Measurements from ENCODE around the gene C21orf91. TPM values are rescaled to one million over a fixed set of nuclear protein-coding genes. Genes with fewer than 3 reads are reported as not detected.

C21orf91 gene
- total and polyA plus RNA-seq, 2 experiments from 2014 or later, result 10.9 to 20.0 TPM

- TF ChIP-seq ZNF462 (CRISPR knock-in tag; IDR thresholded peaks at IDR 0.05) (no peak), NANOG (IDR thresholded peaks at IDR 0.05; ENCODE audit: borderline replicate concordance) (no peak), ZNF114 (CRISPR knock-in tag; IDR thresholded peaks at IDR 0.05) (no peak), ZNF331 (CRISPR knock-in tag; IDR thresholded peaks at IDR 0.05; ENCODE audit: low read depth) (no peak), EZH2phosphoT487 (IDR thresholded peaks at IDR 0.05; ENCODE audit: unreplicated experiment) (no peak), STAT1 (IDR thresholded peaks at IDR 0.05; ENCODE audit: unreplicated experiment) (no peak), POLR2AphosphoS5 (IDR thresholded peaks at IDR 0.05; ENCODE audit: low read depth) (no peak), JUNB (IDR thresholded peaks at IDR 0.05; ENCODE audit: unreplicated experiment) (no peak), EZH2 (IDR thresholded peaks at IDR 0.05; ENCODE audit: low read depth, unreplicated experiment) (no peak), ETS1 (IDR thresholded peaks at IDR 0.05) (no peak)
Observed at GRCh38 chr21:17859661-17860060, 40.5 kb upstream of the C21orf91 start (continued).

GRCh38 chr21:17858747-17859146 lies 39.6 kb upstream of the C21orf91 start:
- Histone ChIP-seq H3K79me2 (replicated peaks; ENCODE audit: insufficient read depth) (no peaks in the 10 kb centered on the region), H2AFZ (no peak overlapping the region), H3K4me1 (ENCODE audit: insufficient read depth) (peaks cover 6% of the 10 kb centered on the region; the same call in 1 of the 2 replicates), H4K20me1 (replicated peaks; ENCODE audit: insufficient read depth) (no peaks in the 10 kb centered on the region), H3K4me2 (no peak overlapping the region), H3K4me3 (no peak overlapping the region), H3K9me2 (ENCODE audit: insufficient read depth) (peaks cover 15% of the 10 kb centered on the region; the same call in 1 of the 2 replicates), H3K36me3 (ENCODE audit: insufficient read depth) (no peaks in the 10 kb centered on the region), H3K27ac (ENCODE audit: low read depth) (no peak overlapping the region), H3K27me3 (ENCODE audit: insufficient read depth) (no peaks in the 10 kb centered on the region), H3F3A (replicated peaks; ENCODE audit: low read depth) (no peaks in the 10 kb centered on the region)
- peaks cover 6% of the 10 kb centered on the region; the same call in 1 of the 3 replicates for H3K9me3 Mint-ChIP-seq
- ATAC-seq, result no peak
- no peak overlapping the region for H3K4me3 Mint-ChIP-seq
- peaks cover 4% of the 10 kb centered on the region for H3K27me3 Mint-ChIP-seq (ENCODE audit: insufficient read depth, low read depth, poor library complexity)
- peaks cover 8% of the 10 kb centered on the region; the same call in 2 of the 3 replicates for H3K4me1 Mint-ChIP-seq
- H3K36me3 Mint-ChIP-seq (ENCODE audit: low read depth), result peaks cover 3% of the 10 kb centered on the region; the same call in 1 of the 3 replicates
- no peak for DNase-seq (ENCODE audit: low spot score)
- H3K27ac Mint-ChIP-seq, result no peak overlapping the region
- TF ChIP-seq ETS1 (IDR thresholded peaks at IDR 0.05) (no peak), POLR2AphosphoS5 (IDR thresholded peaks at IDR 0.05; ENCODE audit: low read depth) (no peak)

Measured in GM23338 (cell line).